ENCODE results near the gene SMURF1. TPM values are rescaled to one million over a fixed set of nuclear protein-coding genes. Genes with fewer than 3 reads are reported as not detected.

Gene SMURF1
- total RNA-seq, 1 experiment from 2014 or later, result 30.2 TPM

DNA sequence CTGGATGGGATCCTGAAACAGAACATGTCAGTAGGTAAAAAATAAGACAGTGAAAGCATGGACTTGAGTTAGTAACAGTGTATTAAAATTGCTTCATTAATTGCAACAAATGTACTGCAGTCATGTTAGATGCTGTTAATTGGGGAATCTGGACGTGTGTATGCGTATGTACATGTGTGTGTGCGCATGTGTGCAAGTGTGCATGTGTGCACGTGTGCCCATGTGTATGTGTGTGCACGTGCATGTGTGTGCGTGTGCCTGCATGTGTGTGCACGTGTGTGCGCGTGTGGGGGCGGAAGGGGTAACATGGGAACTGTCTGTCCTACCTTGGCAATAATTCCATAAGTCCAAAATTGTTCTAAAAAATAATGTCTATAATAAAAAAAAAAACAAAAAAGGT lies 67.3 kb downstream of the SMURF1 start:
- TF ChIP-seq EZH2 (IDR thresholded peaks at IDR 0.05; ENCODE audit: low read length, unreplicated experiment) (no peak), EZH2phosphoT487 (IDR thresholded peaks at IDR 0.05; ENCODE audit: borderline replicate concordance, low read length) (no peak)
- TF ChIP-seq, protein P1, sequence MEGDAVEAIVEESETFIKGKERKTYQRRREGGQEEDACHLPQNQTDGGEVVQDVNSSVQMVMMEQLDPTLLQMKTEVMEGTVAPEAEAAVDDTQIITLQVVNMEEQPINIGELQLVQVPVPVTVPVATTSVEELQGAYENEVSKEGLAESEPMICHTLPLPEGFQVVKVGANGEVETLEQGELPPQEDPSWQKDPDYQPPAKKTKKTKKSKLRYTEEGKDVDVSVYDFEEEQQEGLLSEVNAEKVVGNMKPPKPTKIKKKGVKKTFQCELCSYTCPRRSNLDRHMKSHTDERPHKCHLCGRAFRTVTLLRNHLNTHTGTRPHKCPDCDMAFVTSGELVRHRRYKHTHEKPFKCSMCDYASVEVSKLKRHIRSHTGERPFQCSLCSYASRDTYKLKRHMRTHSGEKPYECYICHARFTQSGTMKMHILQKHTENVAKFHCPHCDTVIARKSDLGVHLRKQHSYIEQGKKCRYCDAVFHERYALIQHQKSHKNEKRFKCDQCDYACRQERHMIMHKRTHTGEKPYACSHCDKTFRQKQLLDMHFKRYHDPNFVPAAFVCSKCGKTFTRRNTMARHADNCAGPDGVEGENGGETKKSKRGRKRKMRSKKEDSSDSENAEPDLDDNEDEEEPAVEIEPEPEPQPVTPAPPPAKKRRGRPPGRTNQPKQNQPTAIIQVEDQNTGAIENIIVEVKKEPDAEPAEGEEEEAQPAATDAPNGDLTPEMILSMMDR (conservative IDR thresholded peaks at IDR 0.05; ENCODE audit: low read depth, low read length), result no peak
- peaks cover 96% of the 10 kb centered on the region for H3K79me2 ChIP-seq (ENCODE audit: low read length)
- H3K4me3 ChIP-seq (ENCODE audit: low read length), result no peak overlapping the region
- H3K4me2 ChIP-seq (ENCODE audit: low read length), result no peak overlapping the region
- peaks cover 8% of the 10 kb centered on the region; the same call in 1 of the 2 replicates for H3K4me1 ChIP-seq (ENCODE audit: insufficient read depth, low read length)
- no peak overlapping the region for H2AFZ ChIP-seq (ENCODE audit: low read length)
- H3K27ac ChIP-seq (ENCODE audit: low read length), result no peak overlapping the region
- intact Hi-C loops (cut with micrococcal nuclease), result no loop called here
- no peak for DNase-seq
- CTCF ChIA-PET, result no interaction called here
- H4K20me1 ChIP-seq (ENCODE audit: low read length), result peaks cover 34% of the 10 kb centered on the region; the same call in 1 of the 2 replicates
- no TSS peak for BruUV-seq (replicated peaks)
- ATAC-seq, result no peak
- no peak overlapping the region for H3K9ac ChIP-seq (ENCODE audit: low read length)
- no peaks in the 10 kb centered on the region for H3K9me2 ChIP-seq (replicated peaks; ENCODE audit: low read length)
- no peaks in the 10 kb centered on the region for H3K9me3 ChIP-seq (ENCODE audit: low read length)
- H3F3A ChIP-seq (ENCODE audit: low read length, unreplicated experiment), result no peaks in the 10 kb centered on the region
- H3K27me3 ChIP-seq (ENCODE audit: low read length), result no peaks in the 10 kb centered on the region
- H3K36me3 ChIP-seq (ENCODE audit: low read depth, low read length), result peaks cover 7% of the 10 kb centered on the region; the same call in 1 of the 2 replicates
- POLR2A ChIA-PET (ENCODE audit: unreplicated experiment), result no interaction called here

- H4K20me1 ChIP-seq (ENCODE audit: low read length), result peaks cover 30% of the 10 kb centered on the region; the same call in 1 of the 2 replicates
- no peaks in the 10 kb centered on the region for H3K9me3 ChIP-seq (ENCODE audit: low read length)
- H3K27me3 ChIP-seq (ENCODE audit: low read length), result no peaks in the 10 kb centered on the region
- no peaks in the 10 kb centered on the region for H3K9me2 ChIP-seq (replicated peaks; ENCODE audit: low read length)
- TF ChIP-seq EZH2 (IDR thresholded peaks at IDR 0.05; ENCODE audit: low read length, unreplicated experiment) (no peak), EZH2phosphoT487 (IDR thresholded peaks at IDR 0.05; ENCODE audit: borderline replicate concordance, low read length) (no peak)
- TF ChIP-seq, protein P1 (conservative IDR thresholded peaks at IDR 0.05; ENCODE audit: low read depth, low read length), result no peak
- H3K79me2 ChIP-seq (ENCODE audit: low read length), result peaks cover 95% of the 10 kb centered on the region
- no peaks in the 10 kb centered on the region for H3F3A ChIP-seq (ENCODE audit: low read length, unreplicated experiment)
- H3K27ac ChIP-seq (ENCODE audit: low read length), result no peak overlapping the region
- no peak overlapping the region for H3K9ac ChIP-seq (ENCODE audit: low read length)
- H2AFZ ChIP-seq (ENCODE audit: low read length), result no peak overlapping the region
- no peak for DNase-seq
- no TSS peak for BruUV-seq (replicated peaks)
- ATAC-seq, result no peak
- POLR2A ChIA-PET (ENCODE audit: unreplicated experiment), result no interaction called here
- H3K36me3 ChIP-seq (ENCODE audit: low read depth, low read length), result peaks cover 7% of the 10 kb centered on the region; the same call in 1 of the 2 replicates
- H3K4me3 ChIP-seq (ENCODE audit: low read length), result no peak overlapping the region
- CTCF ChIA-PET, result no interaction called here
- H3K4me1 ChIP-seq (ENCODE audit: insufficient read depth, low read length), result no peaks in the 10 kb centered on the region
- intact Hi-C loops (cut with micrococcal nuclease), result no loop called here
- H3K4me2 ChIP-seq (ENCODE audit: low read length), result no peak overlapping the region
Measured at GRCh38 chr7:99073839-99074446, 70.0 kb downstream of the SMURF1 start.

- no peak for DNase-seq
- no TSS peak for BruUV-seq (replicated peaks)
- ChIA-PET POLR2A (ENCODE audit: unreplicated experiment) (no interaction called here), CTCF (no interaction called here)
- TF ChIP-seq EZH2phosphoT487 (IDR thresholded peaks at IDR 0.05; ENCODE audit: borderline replicate concordance, low read length) (no peak), EZH2 (IDR thresholded peaks at IDR 0.05; ENCODE audit: low read length, unreplicated experiment) (no peak)
- TF ChIP-seq, protein P1 (conservative IDR thresholded peaks at IDR 0.05; ENCODE audit: low read depth, low read length), result no peak
- Histone ChIP-seq H3K4me3 (ENCODE audit: low read length) (no peak overlapping the region), H3K9ac (ENCODE audit: low read length) (no peak overlapping the region), H3K36me3 (ENCODE audit: low read depth, low read length) (peaks cover 7% of the 10 kb centered on the region; the same call in 1 of the 2 replicates), H3K4me1 (ENCODE audit: insufficient read depth, low read length) (no peaks in the 10 kb centered on the region), H3F3A (ENCODE audit: low read length, unreplicated experiment) (no peaks in the 10 kb centered on the region), H3K27me3 (ENCODE audit: low read length) (no peaks in the 10 kb centered on the region), H2AFZ (ENCODE audit: low read length) (no peak overlapping the region), H3K27ac (ENCODE audit: low read length) (no peak overlapping the region), H3K79me2 (ENCODE audit: low read length) (peaks cover 97% of the 10 kb centered on the region), H3K9me2 (replicated peaks; ENCODE audit: low read length) (no peaks in the 10 kb centered on the region), H3K9me3 (ENCODE audit: low read length) (no peaks in the 10 kb centered on the region), H3K4me2 (ENCODE audit: low read length) (no peak overlapping the region), H4K20me1 (ENCODE audit: low read length) (peaks cover 22% of the 10 kb centered on the region; the same call in 1 of the 2 replicates)
- intact Hi-C loops (cut with micrococcal nuclease), result no loop called here
- ATAC-seq, result no peak
Measured at GRCh38 chr7:99072126-99072525, 71.8 kb downstream of the SMURF1 start.

Measured in PC-3 (cell line).